Cerebellar cortex (tissue), 1 donor: ENCODE data around the gene ASIP.
"Not testable (repeated sequence)": the region's sequence is repeated elsewhere in the genome, so short reads cannot be mapped to it uniquely, and the experiment has no call there.

Source experiments
- DNase-seq: peaks from one replicate; pipeline ENCODE4 v3.0.0-alpha.2; 2015; ENCODE audit warnings: low spot score

Gene ASIP

DNA sequence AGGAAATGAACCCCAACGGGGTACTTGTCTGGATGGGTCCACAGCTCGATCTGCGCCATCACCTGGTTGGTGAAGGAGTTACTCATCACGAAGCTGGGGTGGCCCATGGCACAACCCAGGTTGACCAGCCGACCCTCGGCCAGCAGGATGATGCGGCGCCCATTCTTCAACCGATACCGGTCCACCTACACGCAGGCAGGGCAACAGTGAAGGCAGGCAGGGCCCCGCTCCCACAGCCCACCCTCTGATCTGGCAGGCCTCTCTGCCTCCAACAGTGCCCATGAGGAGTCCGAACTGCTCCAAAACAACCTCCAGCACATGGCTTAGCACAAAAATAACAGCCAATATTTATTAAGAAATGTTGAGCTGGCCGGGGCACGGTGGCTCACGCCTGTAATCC, 44.2 kb downstream of the ASIP start:
- DNase-seq, result no peak

DNA sequence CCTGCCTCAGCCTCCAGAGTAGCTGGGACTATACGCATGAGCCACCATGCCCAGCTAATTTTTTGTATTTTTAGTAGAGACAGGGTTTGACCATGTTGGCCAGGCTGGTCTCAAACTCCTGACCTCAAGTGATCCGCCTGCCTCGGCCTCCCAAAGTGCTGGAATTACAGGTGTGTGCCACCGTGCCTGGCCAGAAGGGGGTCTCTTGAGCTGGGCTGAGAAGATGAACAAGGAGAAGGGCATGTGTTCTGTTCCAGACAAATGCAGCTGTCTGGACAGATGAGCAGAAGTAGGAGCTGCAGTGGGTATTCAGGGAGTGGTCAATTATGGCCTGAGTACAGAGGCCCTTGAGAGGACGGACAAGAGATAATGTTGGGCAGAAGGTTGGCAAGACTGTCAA, 46.3 kb downstream of the ASIP start:
- not testable (repeated sequence) for DNase-seq

DNA sequence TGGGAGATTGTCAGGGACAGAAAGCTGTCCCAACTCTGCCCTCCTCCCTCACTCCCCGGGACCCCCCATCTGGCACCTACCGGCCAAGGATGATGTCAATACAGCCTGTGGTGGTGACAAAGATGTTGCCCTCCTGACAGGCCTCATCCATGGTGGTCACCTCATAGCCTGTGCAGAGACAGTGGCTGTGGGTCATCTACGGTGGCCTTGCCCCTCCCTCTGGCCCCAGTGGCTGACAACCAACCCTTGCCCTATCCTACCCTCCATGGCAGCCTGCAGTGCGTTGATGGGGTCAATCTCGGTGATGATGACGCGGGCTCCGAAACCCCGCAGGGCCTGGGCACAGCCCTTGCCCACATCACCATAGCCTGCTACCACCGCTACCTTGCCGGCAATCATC, 49.2 kb downstream of the ASIP start:
- DNase-seq, result no peak

DNA sequence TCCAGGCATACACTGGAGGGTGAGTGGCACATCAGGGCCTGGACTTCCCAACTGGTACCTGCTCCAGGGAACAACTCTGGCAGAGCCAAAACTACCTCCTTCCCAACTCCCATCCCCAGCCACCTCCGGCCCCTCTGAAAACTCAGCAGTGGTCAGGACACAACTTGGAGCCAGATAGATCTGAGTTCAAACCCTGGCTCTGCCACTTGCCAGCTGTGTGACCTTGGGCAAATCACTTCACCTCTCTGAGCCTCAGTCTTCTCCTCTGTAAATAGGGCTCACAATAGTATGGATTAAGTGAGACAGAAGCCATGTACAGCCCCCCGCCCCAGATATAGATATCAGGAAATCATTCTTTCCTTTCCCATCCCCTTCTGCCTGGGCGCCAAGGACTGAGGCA, 51.3 kb downstream of the ASIP start:
- no peak for DNase-seq

DNA sequence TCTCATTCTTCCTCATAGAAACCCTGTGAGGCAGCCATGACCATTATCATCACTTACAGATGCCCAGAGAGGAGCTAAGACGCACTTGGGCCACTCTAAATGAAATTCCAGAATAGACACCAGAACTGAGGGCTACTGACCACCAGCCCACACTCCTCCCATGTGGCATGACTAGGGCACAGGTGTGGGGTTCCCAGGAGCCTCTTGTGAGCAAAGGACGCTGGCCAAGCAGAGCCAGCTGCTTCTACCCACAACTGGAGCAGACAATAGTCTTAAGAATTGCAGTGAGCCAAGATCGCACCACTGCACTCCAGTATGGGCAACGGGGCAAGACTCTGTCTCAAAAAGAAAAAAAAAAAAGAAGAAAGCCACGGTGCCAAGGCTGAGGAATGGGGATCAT, 51.9 kb downstream of the ASIP start:
- no peak for DNase-seq

DNA sequence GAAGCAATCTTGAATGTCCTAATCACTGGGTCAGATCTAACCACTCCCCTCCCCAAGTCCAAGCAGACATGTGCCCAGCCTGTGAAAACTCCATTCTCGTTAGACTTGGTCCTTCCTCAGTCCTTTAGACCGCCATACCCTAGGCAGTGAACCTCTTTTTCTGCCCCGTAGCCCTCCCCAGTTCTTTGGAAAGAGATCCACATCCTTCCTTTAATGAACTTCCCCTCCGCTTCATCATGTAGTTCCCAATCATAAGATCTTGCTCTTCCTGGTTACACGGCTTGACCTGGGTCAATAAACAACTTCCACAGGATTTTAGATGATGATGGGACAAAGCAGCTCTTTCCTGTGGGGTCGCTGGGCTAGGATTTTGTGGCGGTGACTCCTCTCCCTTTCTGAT, 52.4 kb downstream of the ASIP start:
- DNase-seq, result no peak

DNA sequence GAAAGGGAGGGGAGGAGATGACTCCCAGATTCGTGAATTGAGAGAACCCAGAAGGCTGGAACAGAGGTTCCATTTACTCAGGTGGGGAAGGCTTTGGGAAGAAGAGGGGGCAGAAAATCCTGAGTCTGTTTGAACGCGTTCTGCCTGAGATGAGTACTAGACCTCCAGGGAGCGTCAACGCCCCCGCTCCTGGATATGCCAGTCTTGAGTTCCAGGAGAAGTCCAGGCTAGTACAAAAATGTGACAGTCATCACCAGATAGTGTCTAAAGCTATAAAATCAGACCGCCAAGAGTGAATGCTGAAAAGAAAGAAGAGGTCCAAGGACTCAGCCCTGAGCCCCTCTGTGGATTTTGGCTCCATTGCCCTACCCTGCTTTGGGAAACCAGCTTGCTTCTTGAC, 53.3 kb downstream of the ASIP start:
- DNase-seq, result no peak

DNA sequence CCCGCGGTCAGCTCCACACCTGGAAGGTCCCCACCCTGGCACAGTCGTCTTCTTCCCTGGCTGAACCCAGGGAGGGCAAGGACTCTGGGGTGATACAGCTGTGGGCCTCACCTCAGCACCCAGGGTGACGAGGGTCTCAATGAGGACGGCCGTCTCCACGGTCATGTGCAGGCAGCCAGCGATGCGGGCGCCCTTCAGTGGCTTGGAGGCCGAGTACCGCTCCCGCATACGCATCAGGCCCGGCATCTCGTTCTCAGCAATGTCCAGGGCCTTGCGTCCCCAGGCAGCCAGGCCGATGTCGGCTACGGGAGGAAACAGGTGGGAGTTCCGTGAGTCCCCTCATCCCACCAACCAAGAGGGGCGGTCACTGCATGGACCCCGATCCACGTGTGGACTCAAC, 54.1 kb downstream of the ASIP start:
- no peak for DNase-seq

DNA sequence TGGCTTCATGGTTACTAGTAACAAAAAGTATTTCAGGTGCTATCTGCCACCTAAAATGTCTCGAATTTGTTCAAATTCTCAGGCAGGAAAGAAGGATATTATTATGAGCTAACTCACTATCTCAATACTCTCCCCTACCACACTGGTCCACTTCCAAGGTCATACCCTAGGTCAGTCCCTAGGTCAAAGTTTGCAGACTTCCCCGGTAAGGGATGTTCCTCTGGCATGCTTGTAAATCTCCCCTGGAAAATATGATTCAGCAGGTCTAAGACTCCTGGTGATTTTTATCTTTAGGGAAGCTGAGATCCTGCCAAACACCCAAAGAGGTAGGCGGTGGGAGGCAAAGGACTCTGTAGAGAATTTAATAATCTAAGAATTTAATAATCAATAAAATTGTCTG, 55.2 kb downstream of the ASIP start:
- DNase-seq, result no peak

DNA sequence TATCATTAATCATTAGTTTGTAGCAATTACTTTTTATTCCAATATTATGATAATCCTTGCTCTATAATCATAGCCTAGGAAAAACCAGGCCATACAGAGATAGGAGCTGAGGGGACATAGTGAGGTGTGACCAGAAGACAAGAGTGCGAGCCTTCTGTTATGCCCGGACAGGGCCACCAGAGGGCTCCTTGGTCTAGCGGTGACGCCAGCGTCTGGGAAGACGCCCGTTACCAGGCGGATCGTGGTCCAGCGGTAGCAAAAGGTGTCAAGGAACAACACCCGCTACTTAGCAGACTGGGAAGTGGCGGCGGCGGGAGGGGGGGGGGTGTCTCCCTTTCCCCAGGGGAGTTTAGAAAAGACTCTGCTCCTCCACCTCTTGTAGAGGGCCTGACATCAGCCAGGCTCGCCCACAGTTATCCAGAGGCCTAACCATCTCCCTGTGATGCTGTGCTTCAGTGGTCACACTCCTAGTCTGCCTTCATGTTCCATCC, 57.1 kb downstream of the ASIP start:
- not testable (repeated sequence) for DNase-seq

DNA sequence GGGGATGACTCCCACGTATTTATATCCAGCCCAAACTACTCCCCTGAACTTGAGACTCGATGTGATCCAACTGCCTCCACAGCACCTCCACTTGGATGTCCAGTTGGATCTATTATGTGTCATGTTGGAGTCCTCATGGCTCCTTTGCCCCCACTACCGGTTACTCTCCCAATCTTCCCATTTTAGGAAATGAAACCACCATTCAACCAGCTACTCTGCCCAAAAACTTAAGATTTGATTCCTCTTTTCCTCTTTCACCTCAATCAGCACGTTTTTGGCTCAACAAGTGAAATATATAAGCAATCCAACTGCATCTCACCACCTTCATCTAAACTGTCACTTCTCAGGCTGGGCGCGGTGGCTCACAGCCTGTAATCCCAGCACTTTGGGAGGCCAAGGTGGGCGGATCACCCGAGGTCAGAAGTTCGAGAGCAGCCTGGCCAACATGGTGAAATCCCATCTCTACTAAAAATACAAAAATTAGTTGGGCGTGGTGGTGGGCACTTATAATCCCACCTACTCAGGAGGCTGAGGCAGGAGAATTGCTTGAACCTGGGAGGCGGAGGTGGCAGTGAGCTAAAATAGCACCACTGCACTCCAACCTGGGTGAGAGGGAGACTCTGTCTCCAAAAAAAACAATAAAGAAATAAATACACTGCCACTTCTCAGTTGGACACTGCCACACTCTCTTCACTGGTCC, 58.5 kb downstream of the ASIP start:
- no peak for DNase-seq

DNA sequence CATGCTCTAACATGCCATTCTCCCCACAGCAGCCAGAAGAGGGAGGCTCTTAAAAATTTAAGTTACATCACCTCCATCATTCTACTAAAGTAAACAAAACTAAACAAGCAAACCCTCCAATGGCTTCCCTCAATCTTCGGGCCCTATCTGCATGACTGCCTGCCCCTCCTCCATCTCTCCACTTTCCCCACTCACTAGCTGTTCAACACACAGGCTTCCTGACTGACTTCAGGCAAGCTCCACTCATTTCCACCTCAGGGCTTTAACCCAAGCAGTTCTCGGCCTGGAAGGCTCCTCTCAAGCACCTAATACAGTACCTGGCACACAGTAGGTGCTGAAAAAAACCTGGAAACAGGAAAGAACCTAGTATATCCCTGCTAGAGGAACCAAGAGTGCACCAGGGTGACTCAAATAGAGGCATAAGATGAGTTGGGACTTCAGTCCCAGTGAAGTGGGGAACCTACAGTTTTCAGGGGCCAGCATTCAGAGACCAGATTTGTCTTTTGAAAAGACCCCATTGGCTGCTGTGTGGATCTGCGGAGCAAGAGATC, 59.1 kb downstream of the ASIP start:
- DNase-seq, result no peak

DNA sequence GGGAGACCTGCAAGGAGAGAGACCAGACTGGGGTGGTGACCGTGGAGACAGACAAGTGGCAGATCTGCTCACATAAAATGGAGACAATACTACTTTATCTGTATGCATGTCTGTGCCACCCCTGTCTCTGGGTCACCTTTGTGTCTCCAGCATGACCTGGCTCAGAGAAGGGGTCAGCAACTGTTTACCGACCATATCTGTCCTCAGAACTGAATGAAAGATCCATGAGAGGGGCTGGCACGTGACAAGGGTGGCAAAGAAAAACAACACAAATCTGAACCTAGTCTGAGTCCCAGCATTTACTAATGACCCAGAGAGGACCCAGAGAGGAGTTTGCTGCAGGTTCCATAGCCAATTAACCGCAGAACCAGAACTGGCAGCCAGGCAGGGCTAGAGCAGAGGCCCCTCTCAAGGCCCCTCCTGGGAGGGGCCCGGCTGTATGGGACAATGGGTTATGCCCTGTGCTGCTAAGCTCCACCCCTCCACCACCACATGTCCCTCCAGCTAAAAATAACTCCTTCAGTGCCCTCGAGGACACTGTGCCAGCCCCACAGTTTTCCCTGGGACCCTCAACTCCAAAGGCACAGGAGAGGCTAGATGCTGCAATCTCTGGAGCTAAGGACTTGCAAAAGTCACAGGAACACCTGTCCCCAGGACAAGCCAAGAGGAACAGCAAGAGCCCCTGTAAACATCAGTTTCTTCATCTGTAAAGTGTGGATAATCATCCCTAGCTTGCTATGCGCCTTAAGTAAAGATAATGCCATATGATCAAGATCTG, 59.8 kb downstream of the ASIP start:
- no peak for DNase-seq

DNA sequence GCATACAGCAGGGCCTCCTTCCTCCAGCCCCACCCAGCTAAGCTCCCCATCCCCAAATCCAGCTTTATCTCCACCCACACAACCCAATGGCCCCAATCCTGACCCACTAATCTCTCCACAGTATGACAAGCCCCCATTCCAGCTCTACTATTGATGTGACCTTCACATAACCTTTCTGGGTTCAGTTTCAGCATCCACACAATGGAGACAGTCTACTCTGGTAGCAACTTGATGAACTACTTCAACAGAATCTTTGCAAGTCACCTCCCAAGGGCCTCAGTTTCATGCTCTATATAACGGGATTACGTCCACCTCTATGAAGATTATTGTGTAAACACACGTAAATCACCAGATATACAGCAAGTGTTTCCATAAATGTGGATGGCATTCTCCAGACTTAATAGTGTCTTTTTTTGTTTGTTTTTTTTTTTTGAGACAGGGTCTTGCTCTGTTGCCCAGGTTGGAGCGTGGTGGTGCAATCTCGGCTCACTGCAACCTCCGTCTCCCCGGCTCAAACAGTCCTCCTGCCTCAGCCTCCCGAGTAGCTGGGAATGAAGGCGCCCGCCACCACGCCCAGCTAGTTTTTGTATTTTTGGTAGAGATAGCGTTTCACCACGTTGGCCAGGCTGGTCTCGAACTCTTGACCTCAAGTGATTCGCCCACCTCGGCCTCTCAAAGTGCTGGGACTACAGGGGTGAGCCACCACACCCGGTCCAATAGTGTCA, 60.5 kb downstream of the ASIP start:
- DNase-seq, result no peak

DNA sequence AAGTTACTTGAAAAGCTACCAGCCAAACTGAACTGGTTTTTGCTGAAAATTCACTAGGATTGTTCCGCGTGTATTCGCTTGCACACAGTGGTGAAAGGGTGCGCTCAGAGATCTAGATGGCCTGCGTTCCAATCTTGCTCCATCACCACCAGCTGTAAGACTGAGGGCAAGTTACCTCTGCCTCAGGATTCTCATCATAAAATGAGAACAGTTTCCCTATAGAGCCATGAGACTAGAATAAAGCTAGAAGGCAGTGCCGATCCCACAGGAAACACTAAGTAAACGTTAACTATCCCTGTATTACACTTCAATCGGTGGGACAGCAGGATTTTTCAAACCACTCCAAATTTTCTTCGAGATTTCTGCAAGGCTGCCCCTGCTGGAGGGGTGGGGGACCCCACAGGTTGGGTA, 61.1 kb downstream of the ASIP start:
- no peak for DNase-seq

DNA sequence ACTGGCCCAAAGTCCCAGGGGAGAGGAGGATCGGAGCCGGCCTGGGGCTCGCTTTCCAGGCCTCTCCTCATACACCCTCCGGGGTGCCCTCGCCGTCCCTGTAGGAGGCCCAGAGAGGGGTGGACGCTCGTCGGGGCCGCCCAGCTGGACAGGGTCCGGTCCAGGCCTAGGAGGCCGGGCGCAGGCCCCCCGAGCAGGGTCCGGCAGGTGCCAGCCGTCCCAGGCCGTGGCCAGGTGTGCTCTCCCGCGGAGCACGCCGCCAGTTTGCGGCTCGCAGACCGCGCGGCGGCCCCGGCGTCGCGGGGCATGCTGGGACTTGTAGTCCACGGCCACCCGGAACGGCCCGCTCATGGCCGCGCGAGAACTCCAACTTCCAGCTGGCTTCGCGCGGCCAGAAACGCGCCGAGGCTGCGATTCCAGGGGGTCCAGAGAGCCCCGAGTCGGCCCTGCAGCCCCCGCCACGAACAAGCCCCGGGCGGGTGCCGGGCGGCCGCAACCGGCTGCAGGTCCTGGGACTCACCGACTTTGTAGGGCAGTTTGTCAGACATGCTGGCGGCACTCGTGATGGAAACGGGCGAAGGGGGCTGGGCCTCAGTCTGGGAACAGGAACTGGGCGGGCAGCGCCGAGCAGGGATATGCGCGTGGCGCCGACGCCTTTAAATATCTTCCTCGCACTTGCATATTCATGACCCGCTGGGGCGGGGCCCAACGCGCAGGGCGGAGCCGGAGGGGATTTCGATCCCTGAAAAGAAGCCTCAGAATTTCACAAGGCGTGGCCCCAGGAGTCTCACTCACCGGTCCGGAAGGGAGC, 61.7 kb downstream of the ASIP start, which contains the start of gene AHCY:
AHCY (minus strand) TSS at position 633 of the 811 bp plus-strand sequence; CDS start at position 548, 85 bp downstream.
- DNase-seq, result peak; percentile 96

DNA sequence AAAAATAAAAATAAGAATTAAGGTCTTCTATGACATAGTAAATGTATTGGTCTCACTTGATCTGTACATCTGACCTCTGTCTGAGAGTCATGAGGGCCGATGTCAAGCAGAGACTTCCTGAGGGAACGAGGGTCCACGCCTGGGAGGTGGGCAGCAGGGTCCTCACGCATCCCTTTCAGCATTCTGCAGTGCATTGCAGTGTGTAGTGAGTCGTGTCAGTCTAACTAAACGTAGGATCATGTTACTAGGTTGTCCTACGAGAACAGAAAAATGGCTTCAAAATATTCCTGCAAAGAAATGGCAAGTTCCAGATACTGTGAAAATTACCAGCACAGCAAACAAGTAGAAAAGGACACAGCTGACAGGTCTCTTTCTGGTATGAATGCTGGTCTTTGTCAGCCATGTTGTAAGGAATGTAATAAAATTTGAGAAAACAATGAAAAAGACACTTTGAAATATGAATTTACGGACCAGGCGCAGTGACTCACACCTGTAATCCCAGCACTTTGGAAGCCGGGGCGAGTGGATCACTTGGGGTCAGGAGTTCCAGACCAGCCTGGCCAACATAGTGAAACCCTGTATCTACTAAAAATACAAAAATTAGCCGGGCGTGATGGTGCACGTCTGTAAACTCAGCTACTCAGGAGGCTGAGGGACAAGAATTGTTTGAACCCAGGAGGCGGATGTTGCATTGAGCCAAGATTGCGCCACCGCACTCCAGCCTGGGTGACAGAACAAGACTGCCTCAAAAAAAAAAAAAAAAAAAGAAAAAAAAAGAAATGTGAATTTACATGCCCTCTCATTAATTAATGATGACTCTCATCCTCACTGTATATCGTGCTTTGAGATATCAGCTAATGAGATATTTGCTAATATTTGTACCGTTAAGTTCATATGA, 64.4 kb downstream of the ASIP start:
- DNase-seq, result no peak

DNA sequence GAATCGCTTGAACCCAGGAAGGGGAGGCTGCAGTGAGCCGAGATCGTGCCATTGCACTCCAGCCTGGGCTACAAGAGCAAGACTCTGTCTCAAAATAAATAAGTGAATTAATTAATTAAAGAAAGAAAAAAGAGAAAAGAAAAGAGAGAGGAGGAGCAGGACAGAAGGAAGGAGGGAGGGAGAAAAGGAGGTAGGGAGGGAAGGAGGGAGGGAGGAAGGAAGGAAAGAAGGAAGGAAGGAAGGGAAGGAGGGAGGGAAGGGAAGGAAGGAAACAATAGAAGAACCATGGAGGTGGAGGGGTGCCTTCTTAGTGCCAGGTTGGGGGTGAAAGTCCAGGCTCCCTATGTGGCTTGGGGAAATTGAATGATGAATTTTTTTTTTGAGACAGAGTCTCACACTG, 68.5 kb downstream of the ASIP start:
- DNase-seq, result no peak

DNA sequence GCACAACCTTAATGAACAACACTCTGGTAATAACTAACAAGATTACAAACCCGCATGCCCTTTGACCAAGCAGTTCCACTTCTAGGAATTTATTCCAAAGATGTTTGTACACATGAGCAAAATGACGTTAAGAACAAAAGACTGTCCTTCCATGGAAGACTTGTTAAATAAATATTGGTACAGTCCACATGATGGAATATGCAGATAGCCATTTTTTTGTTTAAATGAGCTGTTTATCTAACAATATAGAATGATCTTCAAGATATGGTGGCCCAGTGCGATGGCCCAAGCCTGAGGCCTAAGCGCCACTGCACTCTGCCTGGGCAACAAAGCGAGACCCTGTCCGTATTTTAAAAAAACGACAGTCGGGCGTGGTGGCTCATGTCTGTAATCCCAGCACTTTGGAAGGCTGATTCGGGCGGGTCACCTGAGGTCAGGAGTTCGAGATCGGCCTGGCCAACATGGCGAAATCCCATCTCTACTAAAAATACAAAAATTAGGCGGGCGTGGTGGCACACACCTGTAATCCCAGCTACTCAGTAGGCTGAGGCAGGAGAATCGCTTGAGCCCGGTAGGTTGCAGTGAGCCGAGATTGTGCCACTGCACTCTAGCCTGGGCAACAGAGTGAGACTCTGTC, 69.4 kb downstream of the ASIP start:
- DNase-seq, result no peak
